Measurements from ENCODE around the gene LPIN3. TPM values are rescaled to one million over a fixed set of nuclear protein-coding genes. Genes with fewer than 3 reads are reported as not detected.

The LPIN3 gene
- total and polyA plus RNA-seq, 2 donors (not counting 3 experiments of a cell fraction or from before 2014, with no cell fraction given) = 2.1 to 3.0 TPM

DNA sequence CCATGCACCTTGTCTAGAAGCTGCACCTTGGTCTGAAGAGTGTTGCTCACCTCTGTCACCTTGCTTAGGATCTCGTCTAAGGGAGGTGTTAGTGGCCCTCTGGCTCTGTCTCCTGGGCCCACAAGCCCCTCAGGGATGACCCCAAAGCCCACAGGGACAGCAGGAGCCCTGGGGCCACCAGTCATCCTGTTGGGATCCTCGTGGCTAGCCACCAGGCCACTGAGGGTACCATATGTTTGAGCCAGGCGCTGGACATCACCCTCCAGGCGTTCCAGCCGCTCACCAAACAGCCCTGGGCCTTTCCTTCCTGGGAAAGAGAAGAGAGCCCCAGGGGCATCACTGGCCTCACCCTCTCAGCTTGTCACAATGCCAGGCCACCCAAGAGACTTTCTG, 22.1 kb downstream of the LPIN3 start:
- H3K36me3 ChIP-seq (ENCODE audit: control insufficient read depth in 2 of 2, extremely low read depth in 1 of 2, insufficient read depth in 2 of 2, low read length in 2 of 2) = no peaks in the 10 kb centered on the region
- no peaks in the 10 kb centered on the region for H3K9me1 ChIP-seq (replicated peaks; ENCODE audit: control insufficient read depth, extremely low read depth, insufficient read depth, low read length)
- no TSS peak for BruUV-seq (replicated peaks)
- H3K9me3 ChIP-seq (replicated peaks; ENCODE audit: control insufficient read depth, insufficient read depth, low read length) = no peaks in the 10 kb centered on the region
- CTCF ChIA-PET = interaction anchor here (1.5 kb wide), 1 partner anchor 190 kb away, joined by 6 read pairs; no protein-coding TSS in a partner anchor
- intact Hi-C loops (cut with micrococcal nuclease) = no loop called here
- H3K27ac ChIP-seq (ENCODE audit: insufficient read depth, low read depth, low read length) = no peak overlapping the region
- DNase-seq (ENCODE audit: low read depth, low spot score) (no peak), FAIRE-seq (no peak)
- TF ChIP-seq POLR2A (IDR thresholded peaks at IDR 0.05; ENCODE audit: low read depth, low read length) (no peak), GATA2 (IDR thresholded peaks at IDR 0.05; ENCODE audit: insufficient read depth, insufficient read length, low read depth, low read length) (no peak), FOS (IDR thresholded peaks at IDR 0.05; ENCODE audit: borderline replicate concordance, insufficient read depth, low read length) (no peak), MYC (IDR thresholded peaks at IDR 0.05; ENCODE audit: low read depth, low read length) (no peak), POLR2AphosphoS5 (IDR thresholded peaks at IDR 0.05; ENCODE audit: insufficient read depth, low read depth, low read length) (no peak), JUN (IDR thresholded peaks at IDR 0.05; ENCODE audit: borderline replicate concordance, insufficient read depth, insufficient read length, low read depth) (no peak), EZH2 (IDR thresholded peaks at IDR 0.05; ENCODE audit: borderline replicate concordance, low read depth, low read length, severe bottlenecking) (no peak)
- TF ChIP-seq, protein P1, sequence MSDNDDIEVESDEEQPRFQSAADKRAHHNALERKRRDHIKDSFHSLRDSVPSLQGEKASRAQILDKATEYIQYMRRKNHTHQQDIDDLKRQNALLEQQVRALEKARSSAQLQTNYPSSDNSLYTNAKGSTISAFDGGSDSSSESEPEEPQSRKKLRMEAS (IDR thresholded peaks at IDR 0.05; ENCODE audit: insufficient read depth, insufficient read length) = no peak
- TF ChIP-seq, protein P2, sequence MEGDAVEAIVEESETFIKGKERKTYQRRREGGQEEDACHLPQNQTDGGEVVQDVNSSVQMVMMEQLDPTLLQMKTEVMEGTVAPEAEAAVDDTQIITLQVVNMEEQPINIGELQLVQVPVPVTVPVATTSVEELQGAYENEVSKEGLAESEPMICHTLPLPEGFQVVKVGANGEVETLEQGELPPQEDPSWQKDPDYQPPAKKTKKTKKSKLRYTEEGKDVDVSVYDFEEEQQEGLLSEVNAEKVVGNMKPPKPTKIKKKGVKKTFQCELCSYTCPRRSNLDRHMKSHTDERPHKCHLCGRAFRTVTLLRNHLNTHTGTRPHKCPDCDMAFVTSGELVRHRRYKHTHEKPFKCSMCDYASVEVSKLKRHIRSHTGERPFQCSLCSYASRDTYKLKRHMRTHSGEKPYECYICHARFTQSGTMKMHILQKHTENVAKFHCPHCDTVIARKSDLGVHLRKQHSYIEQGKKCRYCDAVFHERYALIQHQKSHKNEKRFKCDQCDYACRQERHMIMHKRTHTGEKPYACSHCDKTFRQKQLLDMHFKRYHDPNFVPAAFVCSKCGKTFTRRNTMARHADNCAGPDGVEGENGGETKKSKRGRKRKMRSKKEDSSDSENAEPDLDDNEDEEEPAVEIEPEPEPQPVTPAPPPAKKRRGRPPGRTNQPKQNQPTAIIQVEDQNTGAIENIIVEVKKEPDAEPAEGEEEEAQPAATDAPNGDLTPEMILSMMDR (IDR thresholded peaks at IDR 0.05; ENCODE audit: extremely low read depth in 1 of 2, insufficient read depth in 1 of 2, low read depth in 1 of 2, low read length in 2 of 2) = no peak
- peaks cover 20 to 30% of the 10 kb centered on the region in 2 experiments for H3K27me3 ChIP-seq (ENCODE audit: control insufficient read depth in 2 of 2, insufficient read depth in 2 of 2, low read length in 2 of 2)
- dilution Hi-C loops (cut with MboI; ENCODE audit: extremely low pct_ligation_motif_present, low sequenced_read_pairs) = no loop called here
- H3K4me2 ChIP-seq (ENCODE audit: insufficient read depth, low read length) = no peak overlapping the region
- POLR2A ChIA-PET = no interaction called here
- no peak overlapping the region for H2AFZ ChIP-seq (ENCODE audit: low read depth, low read length)
- H3K79me2 ChIP-seq (ENCODE audit: control insufficient read depth, insufficient read depth, low read length) = no peaks in the 10 kb centered on the region
- H3K9ac ChIP-seq (replicated peaks; ENCODE audit: extremely low read depth, insufficient read depth, low read length) = no peak overlapping the region
- no peak overlapping the region for H3K4me3 ChIP-seq (replicated peaks in 1 of 3; ENCODE audit: insufficient read depth in 1 of 3, low read depth in 1 of 3, low read length in 3 of 3)
- H3K4me1 ChIP-seq (ENCODE audit: control insufficient read depth, extremely low read depth, insufficient read depth, low read length) = no peaks in the 10 kb centered on the region
- no peaks in the 10 kb centered on the region for H4K20me1 ChIP-seq (replicated peaks; ENCODE audit: control insufficient read depth, extremely low read depth, insufficient read depth, low read length)
